B cell (primary cell): Measurements from ENCODE around the gene GABRD. TPM values are rescaled to one million over a fixed set of nuclear protein-coding genes. Genes with fewer than 3 reads are reported as not detected.

ENCODE experiments used
- ATAC-seq: fragments of 200-7000 bp; cut with Tn5 transposase; one replicate; pipeline ENCODE4 v1.10.0; 2021; ENCODE audit warnings: low read depth, mild to moderate bottlenecking, moderate number of reproducible peaks, moderate library complexity
- CTCF ChIA-PET: fragments of 350-600 bp; sonication (Branson Sonifier 250); formaldehyde crosslinking; loops from one replicate; lab custom pipeline; 2021; ENCODE audit warnings: antibody characterized with exemption, inconsistent platforms; lab: Charles Lee
- POLR2A ChIA-PET: fragments of 350-600 bp; sonication (Branson Sonifier 250); formaldehyde crosslinking; loops from one replicate; lab custom pipeline; 2021; ENCODE audit warnings: antibody characterized with exemption; lab: Charles Lee
- DNase-seq: peaks from one replicate; pipeline ENCODE4 v3.0.0; 2013
- H2AFZ ChIP-seq: 2 replicates; pipeline ENCODE4 v1.6.1; 2012; ENCODE audit warnings: mild to moderate bottlenecking, low read depth, low read length; ENCODE audit not compliant: insufficient read depth, poor library complexity, severe bottlenecking
- H3K27ac ChIP-seq, 2 donors: 1 replicate in 1 of 2; 2 replicates in 1 of 2; pipeline ENCODE4 v1.5.1; 2012 to 2013; ENCODE audit warnings: low read length in 2 of 2, mild to moderate bottlenecking in 2 of 2, moderate library complexity in 1 of 2
- H3K27me3 ChIP-seq, 4 experiments: fragments of 200-600 bp in 1 of 4; sonication (generic) in 1 of 4; replicated peaks in 1 of 4; 1 replicate in 2 of 4; 2 replicates in 2 of 4; pipeline versions ENCODE4 v1.6.1 to v1.7.0; 2013 to 2016; ENCODE audit warnings: low read length in 3 of 4, mild to moderate bottlenecking in 2 of 4, mixed read lengths in 1 of 4, moderate library complexity in 1 of 4; ENCODE audit not compliant: insufficient read depth in 4 of 4, control insufficient read depth in 3 of 4; ENCODE audit errors: control extremely low read depth in 1 of 4
- H3K36me3 ChIP-seq, 2 experiments: replicated peaks in 1 of 2; 1 replicate in 1 of 2; 2 replicates in 1 of 2; pipeline versions ENCODE4 v1.6.1 to v1.7.1; 2013; ENCODE audit warnings: low read length in 1 of 2; ENCODE audit not compliant: insufficient read depth in 2 of 2, control insufficient read depth in 1 of 2; ENCODE audit errors: control extremely low read depth in 1 of 2, extremely low read depth in 1 of 2
- H3K4me1 ChIP-seq, 2 donors: fragments of 200-600 bp in 1 of 2; sonication (generic) in 1 of 2; 1 replicate in 1 of 2; 2 replicates in 1 of 2; pipeline versions ENCODE4 v1.5.1 to v1.6.1; 2013 to 2017; ENCODE audit warnings: low read length in 2 of 2; ENCODE audit not compliant: control insufficient read depth in 2 of 2, insufficient read depth in 2 of 2
- H3K4me2 ChIP-seq: replicated peaks from 2 replicates; pipeline ENCODE3; 2012; ENCODE audit warnings: mild to moderate bottlenecking, low read depth, low read length; ENCODE audit not compliant: poor library complexity, severe bottlenecking
- H3K4me3 ChIP-seq, 5 experiments: fragments of 200-600 bp in 1 of 5; sonication (generic) in 1 of 5; 1 replicate in 3 of 5; 2 replicates in 2 of 5; pipeline versions ENCODE4 v1.5.1 to v1.7.0; 2011 to 2016; ENCODE audit warnings: low read length in 4 of 5, mild to moderate bottlenecking in 4 of 5, low read depth in 2 of 5, control low read depth in 1 of 5, moderate library complexity in 1 of 5; ENCODE audit not compliant: insufficient read depth in 1 of 5; ENCODE audit errors: control extremely low read depth in 1 of 5, extremely low read depth in 1 of 5
- H3K79me2 ChIP-seq: fragments of 200-600 bp; sonication (generic); one replicate; pipeline ENCODE4 v1.6.0; 2016; ENCODE audit warnings: low read length; ENCODE audit not compliant: control insufficient read depth, insufficient read depth
- H3K9ac ChIP-seq: fragments of 200-600 bp; sonication (generic); 2 replicates; pipeline ENCODE4 v1.6.1; 2017; ENCODE audit warnings: mild to moderate bottlenecking, low read length, moderate library complexity
- H3K9me3 ChIP-seq, 3 donors: one replicate each; pipeline versions ENCODE4 v1.6.1 to v1.7.1; 2013; ENCODE audit warnings: low read length in 2 of 3; ENCODE audit not compliant: control insufficient read depth in 2 of 3, insufficient read depth in 1 of 3; ENCODE audit errors: control extremely low read depth in 1 of 3
- H4K20me1 ChIP-seq: 2 replicates; pipeline ENCODE4 v1.6.0; 2012; ENCODE audit warnings: mild to moderate bottlenecking, low read length; ENCODE audit not compliant: insufficient read depth, control insufficient read depth, poor library complexity, severe bottlenecking
- H3K27ac Mint-ChIP-seq: one replicate; pipeline ENCODE4 v1.8.0; 2021; ENCODE audit warnings: mixed read lengths
- H3K27me3 Mint-ChIP-seq: one replicate; pipeline ENCODE4 v1.8.0; 2021; ENCODE audit warnings: mixed read lengths
- H3K4me1 Mint-ChIP-seq: one replicate; pipeline ENCODE4 v1.8.0; 2021; ENCODE audit warnings: mixed read lengths
- H3K4me3 Mint-ChIP-seq: one replicate; pipeline ENCODE4 v1.8.0; 2021; ENCODE audit warnings: mixed read lengths
- H3K9me3 Mint-ChIP-seq: one replicate; pipeline ENCODE4 v1.8.0; 2022; ENCODE audit warnings: mixed read lengths; ENCODE audit not compliant: insufficient read depth
- EZH2 ChIP-seq: IDR thresholded peaks from 2 replicates; pipeline ENCODE4 v1.6.1; 2012; ENCODE audit warnings: borderline replicate concordance, low read depth, mild to moderate bottlenecking, moderate library complexity, low read length; ENCODE audit not compliant: insufficient read depth, poor library complexity, severe bottlenecking
- WGBS: methylation state at CpG from one replicate; pipeline ENCODE4 v1.1.5; 2013; ENCODE audit warnings: missing lambda C conversion rate; ENCODE audit not compliant: insufficient coverage; 5-methylcytosine and 5-hydroxymethylcytosine counted together
- intact Hi-C: fragments of 100-400 bp; cut with micrococcal nuclease; formaldehyde crosslinking; loops from one replicate; pipeline ENCODE4 v1.10.0; 2022
- polyA plus RNA-seq: library from polyadenylated mRNA; depleted of rRNA; stranded (reverse); fragments of >200 nt; gene quantifications from 2 replicates; pipeline ENCODE4 v1.2.3, GENCODE V29; 2012
- total RNA-seq, 2 donors: library from RNA; stranded (reverse); fragments of 120-200 nt in 1 of 2; gene quantifications; 1 replicate in 1 of 2; 2 replicates in 1 of 2; pipeline versions ENCODE4 v1.2.3 to v1.2.4, GENCODE V29; 2013 to 2022
- TF ChIP-seq, protein P1 (sequence below): fragments of 200-600 bp; IDR thresholded peaks from one replicate; pipeline ENCODE4 v1.8.0; 2022; ENCODE audit warnings: antibody characterized with exemption, mild to moderate bottlenecking

Gene GABRD
- total and polyA plus RNA-seq, 2 donors (not counting 1 experiment from before 2014, with no cell fraction given), result not detected

- CTCF ChIA-PET, result no interaction called here
- peaks cover 0 to 58% (median 12%) of the 10 kb centered on the region in 4 experiments for H3K27me3 ChIP-seq
- 90% methylated on average over 18 of the region's 25 CpGs for WGBS
Observed at GRCh38 chr1:2021550-2021949, 2.4 kb downstream of the GABRD start.

GRCh38 chr1:2022063-2022770 is 3.1 kb downstream of the GABRD start:
- Histone ChIP-seq H2AFZ (no peak overlapping the region), H4K20me1 (no peaks in the 10 kb centered on the region), H3K4me1 (peaks cover 18 to 20% of the 10 kb centered on the region in 2 donors), H3K9me3 (peaks cover 0 to 4% (median 0%) of the 10 kb centered on the region in 3 donors), H3K27me3 (peaks cover 0 to 55% (median 12%) of the 10 kb centered on the region in 4 experiments), H3K27ac (no peak overlapping the region), H3K79me2 (no peaks in the 10 kb centered on the region), H3K4me2 (no peak overlapping the region), H3K36me3 (no peaks in the 10 kb centered on the region), H3K4me3 (no peak overlapping the region), H3K9ac (no peak overlapping the region)
- Mint-ChIP-seq H3K4me1 (peaks cover 9% of the 10 kb centered on the region), H3K9me3 (no peaks in the 10 kb centered on the region), H3K4me3 (no peak overlapping the region), H3K27ac (no peak overlapping the region), H3K27me3 (peaks cover 48% of the 10 kb centered on the region)
- intact Hi-C loops, result no loop called here
- CTCF ChIA-PET, result no interaction called here
- 73% methylated on average over 21 of the region's 21 CpGs for WGBS
- POLR2A ChIA-PET, result no interaction called here
- TF ChIP-seq EZH2, result no peak
- TF ChIP-seq, protein P1, sequence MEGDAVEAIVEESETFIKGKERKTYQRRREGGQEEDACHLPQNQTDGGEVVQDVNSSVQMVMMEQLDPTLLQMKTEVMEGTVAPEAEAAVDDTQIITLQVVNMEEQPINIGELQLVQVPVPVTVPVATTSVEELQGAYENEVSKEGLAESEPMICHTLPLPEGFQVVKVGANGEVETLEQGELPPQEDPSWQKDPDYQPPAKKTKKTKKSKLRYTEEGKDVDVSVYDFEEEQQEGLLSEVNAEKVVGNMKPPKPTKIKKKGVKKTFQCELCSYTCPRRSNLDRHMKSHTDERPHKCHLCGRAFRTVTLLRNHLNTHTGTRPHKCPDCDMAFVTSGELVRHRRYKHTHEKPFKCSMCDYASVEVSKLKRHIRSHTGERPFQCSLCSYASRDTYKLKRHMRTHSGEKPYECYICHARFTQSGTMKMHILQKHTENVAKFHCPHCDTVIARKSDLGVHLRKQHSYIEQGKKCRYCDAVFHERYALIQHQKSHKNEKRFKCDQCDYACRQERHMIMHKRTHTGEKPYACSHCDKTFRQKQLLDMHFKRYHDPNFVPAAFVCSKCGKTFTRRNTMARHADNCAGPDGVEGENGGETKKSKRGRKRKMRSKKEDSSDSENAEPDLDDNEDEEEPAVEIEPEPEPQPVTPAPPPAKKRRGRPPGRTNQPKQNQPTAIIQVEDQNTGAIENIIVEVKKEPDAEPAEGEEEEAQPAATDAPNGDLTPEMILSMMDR, result no peak
- no peak for ATAC-seq
- no peak for DNase-seq

More at GRCh38 chr1:2021550-2021949, 2.4 kb downstream of the GABRD start:
- Histone ChIP-seq H3K4me2 (no peak overlapping the region), H2AFZ (no peak overlapping the region), H3K79me2 (no peaks in the 10 kb centered on the region), H3K27ac (no peak overlapping the region), H4K20me1 (no peaks in the 10 kb centered on the region), H3K36me3 (no peaks in the 10 kb centered on the region), H3K9me3 (peaks cover 0 to 4% (median 0%) of the 10 kb centered on the region in 3 donors), H3K4me3 (no peak overlapping the region), H3K9ac (no peak overlapping the region), H3K4me1 (peaks cover 18 to 20% of the 10 kb centered on the region in 2 donors)
- Mint-ChIP-seq H3K27ac (no peak overlapping the region), H3K9me3 (no peaks in the 10 kb centered on the region), H3K4me3 (no peak overlapping the region), H3K4me1 (peaks cover 9% of the 10 kb centered on the region), H3K27me3 (peaks cover 55% of the 10 kb centered on the region)
- no peak for TF ChIP-seq EZH2
- TF ChIP-seq, protein P1, result no peak
- intact Hi-C loops, result no loop called here
- DNase-seq (no peak), ATAC-seq (no peak)
- POLR2A ChIA-PET, result no interaction called here
